SK-N-SH treated with all-trans-retinoic acid at 6 μM for 48 hours (cell line): ENCODE data around the gene FUT7.

Source experiments
- ATAC-seq: fragments of 200-7000 bp; cut with Tn5 transposase; 3 replicates; pipeline ENCODE4 v1.9.1; 2020; ENCODE audit warnings: mild to moderate bottlenecking, moderate library complexity
- ARNTL ChIP-seq: fragments of 450-650 bp; formaldehyde crosslinking; IDR thresholded peaks from 2 replicates; pipeline ENCODE4 v1.5.0; 2020; ENCODE audit warnings: low read depth, mild to moderate bottlenecking, moderate library complexity, borderline replicate concordance
- BACH2 ChIP-seq: fragments of 250-450 bp; sonication (Bioruptor Pico); IDR thresholded peaks from 2 replicates; pipeline ENCODE4 v1.9.0; 2021; ENCODE audit warnings: mild to moderate bottlenecking, borderline replicate concordance
- CREB5 ChIP-seq: fragments of 250-450 bp; sonication (Bioruptor Pico); IDR thresholded peaks from 2 replicates; pipeline ENCODE4 v1.5.1; 2020; ENCODE audit warnings: low read depth, mild to moderate bottlenecking, moderate library complexity
- CSDC2 ChIP-seq: fragments of 250-450 bp; sonication (Bioruptor Pico); IDR thresholded peaks from 2 replicates; pipeline ENCODE4 v1.5.0; 2020; ENCODE audit warnings: mild to moderate bottlenecking, moderate library complexity
- CSRNP3 ChIP-seq: fragments of 250-450 bp; sonication (Bioruptor Pico); IDR thresholded peaks from 2 replicates; pipeline ENCODE4 v1.5.1; 2021; ENCODE audit warnings: mild to moderate bottlenecking, moderate library complexity
- ESRRG ChIP-seq: fragments of 250-450 bp; sonication (Bioruptor Pico); IDR thresholded peaks from 2 replicates; pipeline ENCODE4 v1.6.1; 2021; ENCODE audit warnings: mild to moderate bottlenecking
- GLIS3 ChIP-seq: fragments of 250-450 bp; sonication (Bioruptor Pico); IDR thresholded peaks from 2 replicates; pipeline ENCODE4 v1.5.0; 2020; ENCODE audit warnings: mild to moderate bottlenecking, moderate library complexity
- ISL1 ChIP-seq: fragments of 250-450 bp; sonication (Bioruptor Pico); IDR thresholded peaks from 2 replicates; pipeline ENCODE4 v2.1.2; 2022; ENCODE audit warnings: mild to moderate bottlenecking, moderate library complexity
- OSR1 ChIP-seq: fragments of 250-450 bp; sonication (Bioruptor Pico); IDR thresholded peaks from 2 replicates; pipeline ENCODE4 v1.8.0; 2022; ENCODE audit warnings: moderate library complexity, mild to moderate bottlenecking, inconsistent platforms
- PATZ1 ChIP-seq: fragments of 250-450 bp; sonication (Bioruptor Pico); IDR thresholded peaks from 2 replicates; pipeline ENCODE4 v1.8.0; 2020; ENCODE audit warnings: mild to moderate bottlenecking, moderate library complexity, borderline replicate concordance
- PPARA ChIP-seq: fragments of 250-450 bp; sonication (Bioruptor Pico); IDR thresholded peaks from 2 replicates; pipeline ENCODE4 v1.5.0; 2020; ENCODE audit warnings: mild to moderate bottlenecking, borderline replicate concordance
- RARB ChIP-seq: fragments of 250-450 bp; sonication (Bioruptor Pico); IDR thresholded peaks from 2 replicates; pipeline ENCODE4 v1.8.0; 2021; ENCODE audit warnings: mild to moderate bottlenecking, moderate library complexity
- SNAI2 ChIP-seq: fragments of 250-450 bp; sonication (Bioruptor Pico); IDR thresholded peaks from 2 replicates; pipeline ENCODE4 v1.5.0; 2020; ENCODE audit warnings: mild to moderate bottlenecking, moderate library complexity
- TCF4 ChIP-seq: fragments of 250-450 bp; sonication (Bioruptor Pico); IDR thresholded peaks from 2 replicates; pipeline ENCODE4 v1.8.0; 2021; ENCODE audit warnings: mild to moderate bottlenecking, moderate library complexity, borderline replicate concordance
- TOX ChIP-seq: fragments of 250-450 bp; sonication (Bioruptor Pico); IDR thresholded peaks from 2 replicates; pipeline ENCODE4 v1.8.0; 2021; ENCODE audit warnings: mild to moderate bottlenecking, moderate library complexity, borderline replicate concordance
- ZC3H10 ChIP-seq: fragments of 250-450 bp; sonication (Bioruptor Pico); IDR thresholded peaks from 2 replicates; pipeline ENCODE4 v1.5.1; 2021; ENCODE audit warnings: mild to moderate bottlenecking, moderate library complexity
- ZFP3 ChIP-seq: fragments of 250-450 bp; sonication (Bioruptor Pico); IDR thresholded peaks from 2 replicates; pipeline ENCODE4 v1.5.0; 2020; ENCODE audit warnings: mild to moderate bottlenecking, moderate library complexity
- ZFP30 ChIP-seq: fragments of 450-650 bp; formaldehyde crosslinking; IDR thresholded peaks from 2 replicates; pipeline ENCODE4 v1.5.0; 2022; ENCODE audit warnings: mild to moderate bottlenecking, moderate library complexity
- ZNF565 ChIP-seq: fragments of 450-650 bp; formaldehyde crosslinking; conservative IDR thresholded peaks from 2 replicates; pipeline ENCODE4 v1.5.0; 2020; ENCODE audit warnings: low read depth, mild to moderate bottlenecking, moderate library complexity
- ZNF8 ChIP-seq: fragments of 450-650 bp; formaldehyde crosslinking; IDR thresholded peaks from 2 replicates; pipeline ENCODE4 v1.5.0; 2020; ENCODE audit warnings: mild to moderate bottlenecking, moderate library complexity
- TF ChIP-seq, protein P1 (sequence below): fragments of 250-450 bp; sonication (Bioruptor Pico); IDR thresholded peaks from 2 replicates; pipeline ENCODE4 v1.8.0; 2021; ENCODE audit warnings: low read depth, mild to moderate bottlenecking, moderate library complexity, borderline replicate concordance
- TF ChIP-seq, protein P2 (sequence below): fragments of 250-450 bp; sonication (Bioruptor Pico); IDR thresholded peaks from 2 replicates; pipeline ENCODE4 v1.5.0; 2020; ENCODE audit warnings: mild to moderate bottlenecking, moderate library complexity

Gene FUT7

DNA sequence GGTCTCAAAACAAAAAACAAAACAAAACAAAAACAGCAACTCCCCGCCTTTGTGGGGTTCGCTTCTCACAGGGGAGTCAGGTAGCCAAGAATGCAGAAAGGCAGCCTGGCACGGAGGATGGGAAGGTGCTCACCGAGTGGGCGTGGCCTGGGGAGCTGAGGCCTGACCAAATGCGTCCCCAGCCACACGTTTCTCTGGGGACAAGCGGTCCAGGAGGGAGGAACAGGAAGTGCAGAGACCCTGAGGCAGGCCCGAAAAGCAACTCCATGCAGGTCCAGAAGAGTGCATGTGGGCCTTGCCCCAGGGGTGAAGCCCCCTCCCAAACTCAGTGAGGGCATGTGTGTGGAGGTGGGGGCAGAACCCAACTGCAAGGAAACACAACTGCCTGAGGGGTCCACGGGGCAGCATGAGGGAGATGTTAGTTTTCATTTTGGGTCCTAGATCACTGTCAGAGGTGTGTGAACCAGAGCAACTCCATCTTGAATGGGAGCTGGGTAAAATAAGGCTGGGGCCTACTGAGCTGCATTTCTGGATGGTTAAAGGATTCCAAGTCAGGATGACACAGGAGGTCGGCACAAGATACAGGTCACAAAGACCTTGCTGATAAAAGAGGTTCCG lies 42.9 kb upstream of the FUT7 start:
- no peak for ATAC-seq
- TF ChIP-seq GLIS3 (CRISPR knock-in tag) (no peak), ZFP3 (CRISPR knock-in tag) (no peak), ARNTL (CRISPR knock-in tag) (no peak), ZNF8 (no peak), OSR1 (no peak), CSDC2 (CRISPR knock-in tag) (no peak), ZFP30 (CRISPR knock-in tag) (no peak), RARB (CRISPR knock-in tag) (no peak), ISL1 (CRISPR knock-in tag) (no peak), ESRRG (CRISPR knock-in tag) (no peak)

DNA sequence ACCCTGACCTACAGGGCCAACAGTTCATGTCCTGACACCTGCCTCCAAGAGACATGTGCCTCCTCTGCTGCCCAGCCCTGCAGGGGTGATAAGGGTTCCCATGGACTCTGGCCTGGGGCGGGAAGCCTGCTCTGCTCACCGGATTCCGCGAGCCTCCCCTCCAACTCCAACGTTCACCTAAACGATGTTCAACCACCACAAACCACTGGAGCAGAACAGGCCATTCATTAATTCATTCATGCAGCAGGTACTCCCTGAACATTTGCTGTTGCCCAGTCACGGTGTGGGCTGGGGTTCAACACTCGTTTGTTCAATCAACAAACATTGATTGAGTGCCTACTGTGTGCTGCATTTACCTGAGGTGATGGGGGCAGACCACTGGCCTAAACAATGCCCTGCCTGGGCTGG lies 42.1 kb upstream of the FUT7 start:
- no peak for ATAC-seq
- no peak for TF ChIP-seq ISL1 (CRISPR knock-in tag)
- TF ChIP-seq CREB5: no peak
- no peak for TF ChIP-seq PPARA (CRISPR knock-in tag)
- no peak for TF ChIP-seq GLIS3 (CRISPR knock-in tag)
- no peak for TF ChIP-seq BACH2 (CRISPR knock-in tag)
- TF ChIP-seq, protein P1, sequence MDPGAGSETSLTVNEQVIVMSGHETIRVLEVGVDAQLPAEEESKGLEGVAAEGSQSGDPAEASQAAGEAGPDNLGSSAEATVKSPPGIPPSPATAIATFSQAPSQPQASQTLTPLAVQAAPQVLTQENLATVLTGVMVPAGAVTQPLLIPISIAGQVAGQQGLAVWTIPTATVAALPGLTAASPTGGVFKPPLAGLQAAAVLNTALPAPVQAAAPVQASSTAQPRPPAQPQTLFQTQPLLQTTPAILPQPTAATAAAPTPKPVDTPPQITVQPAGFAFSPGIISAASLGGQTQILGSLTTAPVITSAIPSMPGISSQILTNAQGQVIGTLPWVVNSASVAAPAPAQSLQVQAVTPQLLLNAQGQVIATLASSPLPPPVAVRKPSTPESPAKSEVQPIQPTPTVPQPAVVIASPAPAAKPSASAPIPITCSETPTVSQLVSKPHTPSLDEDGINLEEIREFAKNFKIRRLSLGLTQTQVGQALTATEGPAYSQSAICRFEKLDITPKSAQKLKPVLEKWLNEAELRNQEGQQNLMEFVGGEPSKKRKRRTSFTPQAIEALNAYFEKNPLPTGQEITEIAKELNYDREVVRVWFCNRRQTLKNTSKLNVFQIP (CRISPR knock-in tag): no peak
- no peak for TF ChIP-seq SNAI2 (CRISPR knock-in tag)
- no peak for TF ChIP-seq CSDC2 (CRISPR knock-in tag)
- no peak for TF ChIP-seq TOX (CRISPR knock-in tag)
- TF ChIP-seq, protein P2, sequence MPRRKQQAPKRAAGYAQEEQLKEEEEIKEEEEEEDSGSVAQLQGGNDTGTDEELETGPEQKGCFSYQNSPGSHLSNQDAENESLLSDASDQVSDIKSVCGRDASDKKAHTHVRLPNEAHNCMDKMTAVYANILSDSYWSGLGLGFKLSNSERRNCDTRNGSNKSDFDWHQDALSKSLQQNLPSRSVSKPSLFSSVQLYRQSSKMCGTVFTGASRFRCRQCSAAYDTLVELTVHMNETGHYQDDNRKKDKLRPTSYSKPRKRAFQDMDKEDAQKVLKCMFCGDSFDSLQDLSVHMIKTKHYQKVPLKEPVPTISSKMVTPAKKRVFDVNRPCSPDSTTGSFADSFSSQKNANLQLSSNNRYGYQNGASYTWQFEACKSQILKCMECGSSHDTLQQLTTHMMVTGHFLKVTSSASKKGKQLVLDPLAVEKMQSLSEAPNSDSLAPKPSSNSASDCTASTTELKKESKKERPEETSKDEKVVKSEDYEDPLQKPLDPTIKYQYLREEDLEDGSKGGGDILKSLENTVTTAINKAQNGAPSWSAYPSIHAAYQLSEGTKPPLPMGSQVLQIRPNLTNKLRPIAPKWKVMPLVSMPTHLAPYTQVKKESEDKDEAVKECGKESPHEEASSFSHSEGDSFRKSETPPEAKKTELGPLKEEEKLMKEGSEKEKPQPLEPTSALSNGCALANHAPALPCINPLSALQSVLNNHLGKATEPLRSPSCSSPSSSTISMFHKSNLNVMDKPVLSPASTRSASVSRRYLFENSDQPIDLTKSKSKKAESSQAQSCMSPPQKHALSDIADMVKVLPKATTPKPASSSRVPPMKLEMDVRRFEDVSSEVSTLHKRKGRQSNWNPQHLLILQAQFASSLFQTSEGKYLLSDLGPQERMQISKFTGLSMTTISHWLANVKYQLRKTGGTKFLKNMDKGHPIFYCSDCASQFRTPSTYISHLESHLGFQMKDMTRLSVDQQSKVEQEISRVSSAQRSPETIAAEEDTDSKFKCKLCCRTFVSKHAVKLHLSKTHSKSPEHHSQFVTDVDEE (CRISPR knock-in tag): no peak
- TF ChIP-seq ZFP30 (CRISPR knock-in tag): no peak

DNA sequence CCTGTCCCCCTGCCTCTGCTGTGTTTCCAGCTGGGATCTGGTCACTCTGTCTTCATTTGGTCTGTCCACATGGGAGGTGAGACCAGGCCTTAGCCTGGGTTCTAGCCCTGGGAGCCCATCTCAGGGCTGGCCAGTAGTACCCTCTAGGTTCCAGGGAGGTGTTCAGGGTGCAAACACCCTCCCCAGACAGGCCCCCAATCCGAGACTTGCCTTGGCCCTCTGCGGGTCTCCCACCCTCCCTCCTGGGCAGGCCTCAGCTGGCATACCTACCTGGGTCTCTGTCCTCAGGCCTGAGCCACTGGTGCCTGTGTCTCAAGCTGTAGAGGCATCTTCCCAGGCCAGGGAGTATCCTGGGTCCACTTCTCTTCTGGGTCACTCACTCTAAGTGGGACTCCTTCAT lies 39.4 kb upstream of the FUT7 start:
- TF ChIP-seq TCF4 (no peak), GLIS3 (CRISPR knock-in tag) (no peak), PATZ1 (CRISPR knock-in tag) (no peak), CSRNP3 (no peak), ZC3H10 (no peak), ZNF8 (no peak), TOX (CRISPR knock-in tag) (no peak), ZNF565 (CRISPR knock-in tag) (no peak)
- no peak for ATAC-seq
